Nephron progenitor cell (in vitro differentiated cells): ENCODE measurements around the gene MIER1.

Experiments used
- DNase-seq: peaks from one replicate; pipeline ENCODE4 v3.0.0; 2021
- H3K27ac Mint-ChIP-seq: 2 replicates; pipeline ENCODE4 v1.8.0; 2021; ENCODE audit warnings: mild to moderate bottlenecking, moderate library complexity, mixed read lengths
- H3K27me3 Mint-ChIP-seq: 2 replicates; pipeline ENCODE4 v1.8.0; 2021; ENCODE audit warnings: mild to moderate bottlenecking, low read depth, mixed read lengths; ENCODE audit not compliant: poor library complexity
- H3K36me3 Mint-ChIP-seq: 2 replicates; pipeline ENCODE4 v1.8.0; 2021; ENCODE audit warnings: low read depth, mixed read lengths
- H3K4me1 Mint-ChIP-seq: 2 replicates; pipeline ENCODE4 v1.8.0; 2021; ENCODE audit warnings: mixed read lengths
- H3K4me3 Mint-ChIP-seq: 2 replicates; pipeline ENCODE4 v1.8.0; 2021; ENCODE audit warnings: mild to moderate bottlenecking, moderate library complexity, mixed read lengths
- H3K9me3 Mint-ChIP-seq: 2 replicates; pipeline ENCODE4 v1.8.0; 2021; ENCODE audit warnings: mild to moderate bottlenecking, moderate library complexity, mixed read lengths
- TF ChIP-seq, protein P1 (sequence below): fragments of 200-600 bp; sonication (generic); IDR thresholded peaks from 2 replicates; pipeline ENCODE4 v1.5.0; 2021; ENCODE audit warnings: antibody characterized with exemption

MIER1 gene

DNA sequence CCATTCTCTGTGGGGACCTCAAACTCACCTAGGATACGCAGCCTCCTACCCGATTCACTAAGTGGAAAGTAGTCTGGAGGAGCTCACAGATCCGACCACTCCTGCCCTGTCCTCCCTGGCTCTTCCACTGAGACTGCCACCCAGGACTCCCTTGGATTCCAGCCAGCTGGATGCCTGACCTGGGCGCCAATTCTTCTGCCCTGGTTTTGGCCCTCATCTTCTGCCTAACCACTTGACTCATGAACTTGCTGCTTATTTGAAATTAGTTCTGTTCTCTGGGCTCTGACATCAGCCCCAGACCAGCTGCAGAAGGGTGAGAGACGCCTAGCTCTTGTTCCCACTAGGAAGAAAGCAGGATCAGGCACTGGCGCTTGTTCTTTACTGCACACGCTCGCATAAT lies 80.3 kb downstream of the MIER1 start:
- no peaks in the 10 kb centered on the region for H3K27me3 Mint-ChIP-seq
- H3K4me3 Mint-ChIP-seq = no peak overlapping the region
- DNase-seq = no peak
- peaks cover 5% of the 10 kb centered on the region for H3K4me1 Mint-ChIP-seq
- TF ChIP-seq, protein P1, sequence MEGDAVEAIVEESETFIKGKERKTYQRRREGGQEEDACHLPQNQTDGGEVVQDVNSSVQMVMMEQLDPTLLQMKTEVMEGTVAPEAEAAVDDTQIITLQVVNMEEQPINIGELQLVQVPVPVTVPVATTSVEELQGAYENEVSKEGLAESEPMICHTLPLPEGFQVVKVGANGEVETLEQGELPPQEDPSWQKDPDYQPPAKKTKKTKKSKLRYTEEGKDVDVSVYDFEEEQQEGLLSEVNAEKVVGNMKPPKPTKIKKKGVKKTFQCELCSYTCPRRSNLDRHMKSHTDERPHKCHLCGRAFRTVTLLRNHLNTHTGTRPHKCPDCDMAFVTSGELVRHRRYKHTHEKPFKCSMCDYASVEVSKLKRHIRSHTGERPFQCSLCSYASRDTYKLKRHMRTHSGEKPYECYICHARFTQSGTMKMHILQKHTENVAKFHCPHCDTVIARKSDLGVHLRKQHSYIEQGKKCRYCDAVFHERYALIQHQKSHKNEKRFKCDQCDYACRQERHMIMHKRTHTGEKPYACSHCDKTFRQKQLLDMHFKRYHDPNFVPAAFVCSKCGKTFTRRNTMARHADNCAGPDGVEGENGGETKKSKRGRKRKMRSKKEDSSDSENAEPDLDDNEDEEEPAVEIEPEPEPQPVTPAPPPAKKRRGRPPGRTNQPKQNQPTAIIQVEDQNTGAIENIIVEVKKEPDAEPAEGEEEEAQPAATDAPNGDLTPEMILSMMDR = no peak
- H3K27ac Mint-ChIP-seq = peak overlapping the region; percentile 5
- peaks cover 3% of the 10 kb centered on the region for H3K9me3 Mint-ChIP-seq
- H3K36me3 Mint-ChIP-seq = peaks cover 57% of the 10 kb centered on the region

DNA sequence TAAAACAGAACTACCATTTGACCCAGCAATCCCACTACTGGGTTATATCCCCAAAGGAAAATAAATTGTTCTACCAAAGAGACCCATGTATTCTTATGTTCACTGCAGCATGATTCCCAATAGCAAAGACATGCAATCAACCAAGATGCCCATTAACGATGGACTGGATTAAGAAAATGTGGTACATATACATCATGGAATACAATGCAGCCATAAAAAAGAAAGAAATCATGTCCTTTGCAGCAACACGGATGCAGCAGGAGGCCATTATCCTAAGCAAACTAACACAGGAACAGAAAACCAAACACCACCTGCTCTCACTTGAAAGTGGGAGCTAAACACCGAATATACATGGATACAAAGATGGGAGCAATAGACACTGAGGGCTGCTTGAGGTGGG lies 85.0 kb downstream of the MIER1 start:
- Mint-ChIP-seq H3K27me3 (no peaks in the 10 kb centered on the region), H3K36me3 (peaks cover 77% of the 10 kb centered on the region), H3K27ac (no peak overlapping the region), H3K4me1 (no peaks in the 10 kb centered on the region), H3K4me3 (no peak overlapping the region), H3K9me3 (peaks cover 3% of the 10 kb centered on the region)
- TF ChIP-seq, protein P1 = no peak
- no peak for DNase-seq

DNA sequence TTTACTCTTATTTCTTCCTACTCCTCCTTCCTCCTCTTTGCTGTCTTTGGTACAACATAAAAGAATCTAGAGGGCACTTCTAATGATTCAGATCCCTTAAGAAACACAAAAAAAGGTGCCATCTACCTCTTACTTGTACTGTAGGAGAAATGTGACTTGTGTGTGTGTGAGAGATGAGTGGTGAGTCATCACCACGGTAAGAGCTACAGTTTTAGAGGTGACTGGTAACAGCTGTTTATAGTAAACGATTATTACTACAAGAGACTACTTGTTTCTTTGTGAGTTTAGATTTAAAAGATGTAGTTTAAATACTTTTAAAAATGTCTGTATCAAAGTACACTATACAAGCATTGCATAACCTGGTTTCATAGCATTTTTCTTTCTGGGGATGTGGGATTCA lies 88.8 kb downstream of the MIER1 start:
- no peak overlapping the region for H3K27ac Mint-ChIP-seq

GRCh38 chr1:67018574-67018973 lies 93.8 kb downstream of the MIER1 start:
- TF ChIP-seq, protein P1 = no peak
- no peaks in the 10 kb centered on the region for H3K9me3 Mint-ChIP-seq
- peak overlapping the region; percentile 93 for H3K27ac Mint-ChIP-seq
- peaks cover 32% of the 10 kb centered on the region for H3K36me3 Mint-ChIP-seq
- no peaks in the 10 kb centered on the region for H3K27me3 Mint-ChIP-seq
- H3K4me3 Mint-ChIP-seq = no peak overlapping the region
- no peak for DNase-seq
- H3K4me1 Mint-ChIP-seq = peaks cover 28% of the 10 kb centered on the region

More for the DNA sequence above, 88.8 kb downstream of the MIER1 start:
- Mint-ChIP-seq H3K27me3 (no peaks in the 10 kb centered on the region), H3K9me3 (peaks cover 3% of the 10 kb centered on the region), H3K36me3 (peaks cover 67% of the 10 kb centered on the region), H3K4me3 (no peak overlapping the region), H3K4me1 (no peaks in the 10 kb centered on the region)
- no peak for DNase-seq
- TF ChIP-seq, protein P1 = no peak

DNA sequence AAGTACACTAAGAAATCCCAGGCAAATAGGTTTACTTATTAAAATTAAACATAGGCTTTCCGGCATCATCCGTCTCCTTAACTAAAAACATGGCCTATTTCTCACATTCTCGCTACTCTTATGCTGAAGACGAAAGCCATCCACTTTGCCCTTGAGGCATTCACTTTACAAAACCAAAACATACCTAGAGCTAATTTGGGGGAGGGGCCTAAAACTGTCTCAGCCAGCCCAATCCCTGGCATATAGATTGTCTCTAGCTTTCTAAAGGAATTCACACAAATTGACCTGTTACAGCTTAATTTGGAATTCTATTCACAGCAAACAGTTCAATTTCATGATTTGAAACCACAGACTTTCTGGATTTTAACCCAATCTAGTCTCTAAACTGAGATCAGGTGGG lies 94.3 kb downstream of the MIER1 start:
- peak overlapping the region; percentile 93 for H3K27ac Mint-ChIP-seq
- DNase-seq = no peak

GRCh38 chr1:67019600-67020136 lies 94.9 kb downstream of the MIER1 start:
- Mint-ChIP-seq H3K4me3 (no peak overlapping the region), H3K36me3 (peaks cover 33% of the 10 kb centered on the region), H3K27me3 (no peaks in the 10 kb centered on the region), H3K9me3 (no peaks in the 10 kb centered on the region), H3K4me1 (peaks cover 28% of the 10 kb centered on the region), H3K27ac (peak overlapping the region; percentile 93)
- TF ChIP-seq, protein P1 = no peak
- DNase-seq = no peak

More for the DNA sequence above, 94.3 kb downstream of the MIER1 start:
- H3K36me3 Mint-ChIP-seq = peaks cover 29% of the 10 kb centered on the region
- no peaks in the 10 kb centered on the region for H3K27me3 Mint-ChIP-seq
- H3K4me1 Mint-ChIP-seq = peaks cover 28% of the 10 kb centered on the region
- no peaks in the 10 kb centered on the region for H3K9me3 Mint-ChIP-seq
- TF ChIP-seq, protein P1 = no peak
- H3K4me3 Mint-ChIP-seq = no peak overlapping the region
